Subcutaneous abdominal adipose tissue (tissue), 5 donors: ENCODE results near the gene CTR9.
A peak's percentile ranks its signal among the peaks of the same experiment; 100 is the strongest.

Source experiments
- H3K27ac ChIP-seq: one replicate; pipeline ENCODE4 v1.7.0; 2013; ENCODE audit warnings: low read depth, mild to moderate bottlenecking, inconsistent platforms, low read length, moderate library complexity
- H3K27me3 ChIP-seq, 5 donors: one replicate each; pipeline ENCODE4 v1.7.0; 2013; ENCODE audit warnings: low read length in 5 of 5, inconsistent platforms in 1 of 5; ENCODE audit not compliant: control insufficient read depth in 5 of 5, insufficient read depth in 4 of 5
- H3K36me3 ChIP-seq, 5 donors: one replicate each; pipeline ENCODE4 v1.7.0; 2013; ENCODE audit warnings: low read length in 5 of 5; ENCODE audit not compliant: control insufficient read depth in 5 of 5, insufficient read depth in 5 of 5
- H3K4me1 ChIP-seq, 5 donors: one replicate each; pipeline ENCODE4 v1.7.0; 2013; ENCODE audit warnings: low read length in 5 of 5, mild to moderate bottlenecking in 3 of 5, moderate library complexity in 1 of 5; ENCODE audit not compliant: control insufficient read depth in 5 of 5, insufficient read depth in 5 of 5
- H3K4me3 ChIP-seq, 5 donors: one replicate each; pipeline ENCODE4 v1.7.0; 2013; ENCODE audit warnings: low read length in 5 of 5, low read depth in 1 of 5
- H3K9ac ChIP-seq, 5 donors: one replicate each; pipeline ENCODE4 v1.7.0; 2013; ENCODE audit warnings: low read length in 5 of 5, mild to moderate bottlenecking in 4 of 5, moderate library complexity in 3 of 5
- H3K9me3 ChIP-seq, 5 donors: one replicate each; pipeline ENCODE4 v1.7.0; 2013; ENCODE audit warnings: low read length in 5 of 5; ENCODE audit not compliant: control insufficient read depth in 5 of 5
- donor health status: healthy.
- donor health status: healthy.
- donor health status: healthy.
- donor health status: healthy.
- donor health status: healthy.

The CTR9 gene

GRCh38 chr11:10722307-10722706 lies 28.7 kb upstream of the CTR9 start:
- Histone ChIP-seq H3K27ac (no peak overlapping the region), H3K27me3 (peaks cover 0 to 4% (median 0%) of the 10 kb centered on the region in 5 donors)

GRCh38 chr11:10725114-10725906 lies 25.7 kb upstream of the CTR9 start:
- Histone ChIP-seq H3K4me1 (peaks cover 0 to 13% (median 6%) of the 10 kb centered on the region in 5 donors), H3K36me3 (no peaks in the 10 kb centered on the region), H3K27me3 (no peaks in the 10 kb centered on the region), H3K4me3 (no peak overlapping the region), H3K9me3 (peaks cover 0 to 4% (median 0%) of the 10 kb centered on the region in 5 donors), H3K27ac (no peak overlapping the region), H3K9ac (no peak overlapping the region)

More at GRCh38 chr11:10722307-10722706, 28.7 kb upstream of the CTR9 start:
- H3K36me3 ChIP-seq = no peaks in the 10 kb centered on the region
- peaks cover 0 to 4% (median 0%) of the 10 kb centered on the region in 5 donors for H3K9me3 ChIP-seq
- H3K4me3 ChIP-seq = no peak overlapping the region
- no peaks in the 10 kb centered on the region for H3K4me1 ChIP-seq
- no peak overlapping the region for H3K9ac ChIP-seq

- peaks cover 0 to 4% (median 0%) of the 10 kb centered on the region in 5 donors for H3K9me3 ChIP-seq
- H3K36me3 ChIP-seq = no peaks in the 10 kb centered on the region
- peaks cover 0 to 13% (median 6%) of the 10 kb centered on the region in 5 donors for H3K4me1 ChIP-seq
- no peak overlapping the region for H3K4me3 ChIP-seq
- no peak overlapping the region for H3K9ac ChIP-seq
- no peaks in the 10 kb centered on the region for H3K27me3 ChIP-seq
- no peak overlapping the region for H3K27ac ChIP-seq
Measured at GRCh38 chr11:10725907-10726253, 25.2 kb upstream of the CTR9 start.

GRCh38 chr11:10727146-10727851 lies 23.7 kb upstream of the CTR9 start:
- Histone ChIP-seq H3K27ac (no peak overlapping the region), H3K27me3 (no peaks in the 10 kb centered on the region), H3K9ac (no peak overlapping the region), H3K4me3 (no peak overlapping the region), H3K36me3 (no peaks in the 10 kb centered on the region), H3K4me1 (peaks cover 0 to 13% (median 6%) of the 10 kb centered on the region in 5 donors), H3K9me3 (peaks cover 0 to 8% (median 3%) of the 10 kb centered on the region in 5 donors)

- Histone ChIP-seq H3K9me3 (peaks cover 0 to 8% (median 3%) of the 10 kb centered on the region in 5 donors), H3K4me3 (no peak overlapping the region), H3K36me3 (no peaks in the 10 kb centered on the region), H3K9ac (no peak overlapping the region), H3K27ac (no peak overlapping the region), H3K27me3 (no peaks in the 10 kb centered on the region), H3K4me1 (peaks cover 0 to 13% (median 6%) of the 10 kb centered on the region in 5 donors)
Measured at GRCh38 chr11:10728154-10728553, 22.9 kb upstream of the CTR9 start.

GRCh38 chr11:10728789-10729472 lies 22.1 kb upstream of the CTR9 start:
- no peak overlapping the region for H3K4me3 ChIP-seq
- H3K4me1 ChIP-seq = peaks cover 0 to 13% (median 6%) of the 10 kb centered on the region in 5 donors
- H3K9me3 ChIP-seq = peaks cover 0 to 8% (median 3%) of the 10 kb centered on the region in 5 donors
- H3K36me3 ChIP-seq = no peaks in the 10 kb centered on the region
- no peak overlapping the region for H3K27ac ChIP-seq
- no peak overlapping the region for H3K9ac ChIP-seq
- H3K27me3 ChIP-seq = no peaks in the 10 kb centered on the region

GRCh38 chr11:10730151-10730550 lies 20.9 kb upstream of the CTR9 start:
- H3K4me3 ChIP-seq = no peak overlapping the region
- H3K36me3 ChIP-seq = no peaks in the 10 kb centered on the region
- H3K27ac ChIP-seq = no peak overlapping the region
- H3K9me3 ChIP-seq = peaks cover 0 to 8% (median 3%) of the 10 kb centered on the region in 5 donors
- H3K9ac ChIP-seq = no peak overlapping the region
- H3K4me1 ChIP-seq = peaks cover 0 to 13% (median 6%) of the 10 kb centered on the region in 5 donors
- no peaks in the 10 kb centered on the region for H3K27me3 ChIP-seq

- Histone ChIP-seq H3K4me1 (peaks cover 0 to 17% (median 12%) of the 10 kb centered on the region in 5 donors), H3K9ac (no peak overlapping the region), H3K27me3 (no peaks in the 10 kb centered on the region), H3K36me3 (no peaks in the 10 kb centered on the region), H3K27ac (no peak overlapping the region), H3K9me3 (peaks cover 0 to 8% (median 0%) of the 10 kb centered on the region in 5 donors), H3K4me3 (no peak overlapping the region)
Measured at GRCh38 chr11:10731064-10731680, 19.9 kb upstream of the CTR9 start.

GRCh38 chr11:10735481-10736475 lies 15.3 kb upstream of the CTR9 start:
- H3K9ac ChIP-seq = peak overlapping the region in 4 of 5 donors; percentile 48 to 71 (median 52)
- H3K27ac ChIP-seq = peak overlapping the region; percentile 57
- no peaks in the 10 kb centered on the region for H3K36me3 ChIP-seq
- H3K4me1 ChIP-seq = peaks cover 0 to 7% (median 5%) of the 10 kb centered on the region in 5 donors
- H3K4me3 ChIP-seq = peak overlapping the region; percentile 19 to 66 (median 51)
- no peaks in the 10 kb centered on the region for H3K27me3 ChIP-seq
- H3K9me3 ChIP-seq = peaks cover 0 to 8% (median 0%) of the 10 kb centered on the region in 5 donors
